ENCODE measurements around the gene KDM4C.

Gene KDM4C

GRCh38 chr9:7210854-7211637 lies 453.3 kb downstream of the KDM4C start:
- DNase-seq (ENCODE audit: extremely low read depth, low read depth): no peak
- no peak for TF ChIP-seq CTCF (IDR thresholded peaks at IDR 0.05; ENCODE audit: low read depth, low read length, missing control alignments)
- H3K4me3 ChIP-seq (replicated peaks; ENCODE audit: low read depth, low read length): no peak overlapping the region

- H3K4me3 ChIP-seq (replicated peaks; ENCODE audit: low read depth, low read length): no peak overlapping the region
- no peak for DNase-seq (ENCODE audit: extremely low read depth, low read depth)
Measured at GRCh38 chr9:7211657-7212056, 453.9 kb downstream of the KDM4C start.

GRCh38 chr9:7212101-7212500 lies 454.3 kb downstream of the KDM4C start:
- H3K4me3 ChIP-seq (replicated peaks; ENCODE audit: low read depth, low read length): no peak overlapping the region
- no peak for DNase-seq (ENCODE audit: extremely low read depth, low read depth)
- TF ChIP-seq CTCF (IDR thresholded peaks at IDR 0.05; ENCODE audit: low read depth, low read length, missing control alignments): no peak

More at GRCh38 chr9:7211657-7212056, 453.9 kb downstream of the KDM4C start:
- TF ChIP-seq CTCF (IDR thresholded peaks at IDR 0.05; ENCODE audit: low read depth, low read length, missing control alignments): no peak

- H3K4me3 ChIP-seq (replicated peaks; ENCODE audit: low read depth, low read length): no peak overlapping the region
- no peak for TF ChIP-seq CTCF (IDR thresholded peaks at IDR 0.05; ENCODE audit: low read depth, low read length, missing control alignments)
- DNase-seq (ENCODE audit: extremely low read depth, low read depth): no peak
Measured at GRCh38 chr9:7216004-7216841, 458.4 kb downstream of the KDM4C start.

- no peak for TF ChIP-seq CTCF (IDR thresholded peaks at IDR 0.05; ENCODE audit: low read depth, low read length, missing control alignments)
Measured at GRCh38 chr9:7223981-7224380, 466.2 kb downstream of the KDM4C start.

More at GRCh38 chr9:7223981-7224380, 466.2 kb downstream of the KDM4C start:
- no peak for DNase-seq (ENCODE audit: extremely low read depth, low read depth)
- no peak overlapping the region for H3K4me3 ChIP-seq (replicated peaks; ENCODE audit: low read depth, low read length)

All from HFF-Myc (cell line).